Gastroesophageal sphincter (tissue), 2 donors: ENCODE results near the gene MCUB.

ENCODE experiments used
- EP300 ChIP-seq: sonication (generic); formaldehyde crosslinking; IDR thresholded peaks from one replicate; pipeline ENCODE4 v1.6.1; 2017; ENCODE audit warnings: antibody characterized with exemption, mild to moderate bottlenecking
- POLR2AphosphoS5 ChIP-seq: sonication (generic); formaldehyde crosslinking; IDR thresholded peaks from one replicate; pipeline ENCODE4 v1.6.1; 2017; ENCODE audit warnings: antibody characterized with exemption

- TF ChIP-seq EP300 (no peak), POLR2AphosphoS5 (no peak)
Observed at GRCh38 chr4:109571494-109571893, 11.4 kb downstream of the MCUB start.
